GM12873 (cell line): ENCODE results near the gene ABHD14A.

Source experiments
- TF ChIP-seq, protein P1 (sequence below): IDR thresholded peaks from 2 replicates; pipeline ENCODE4 v1.5.1; 2012; ENCODE audit warnings: low read depth, mild to moderate bottlenecking, moderate library complexity, low read length, control low read depth; ENCODE audit not compliant: insufficient read depth; ENCODE audit errors: missing control alignments

Gene ABHD14A

DNA sequence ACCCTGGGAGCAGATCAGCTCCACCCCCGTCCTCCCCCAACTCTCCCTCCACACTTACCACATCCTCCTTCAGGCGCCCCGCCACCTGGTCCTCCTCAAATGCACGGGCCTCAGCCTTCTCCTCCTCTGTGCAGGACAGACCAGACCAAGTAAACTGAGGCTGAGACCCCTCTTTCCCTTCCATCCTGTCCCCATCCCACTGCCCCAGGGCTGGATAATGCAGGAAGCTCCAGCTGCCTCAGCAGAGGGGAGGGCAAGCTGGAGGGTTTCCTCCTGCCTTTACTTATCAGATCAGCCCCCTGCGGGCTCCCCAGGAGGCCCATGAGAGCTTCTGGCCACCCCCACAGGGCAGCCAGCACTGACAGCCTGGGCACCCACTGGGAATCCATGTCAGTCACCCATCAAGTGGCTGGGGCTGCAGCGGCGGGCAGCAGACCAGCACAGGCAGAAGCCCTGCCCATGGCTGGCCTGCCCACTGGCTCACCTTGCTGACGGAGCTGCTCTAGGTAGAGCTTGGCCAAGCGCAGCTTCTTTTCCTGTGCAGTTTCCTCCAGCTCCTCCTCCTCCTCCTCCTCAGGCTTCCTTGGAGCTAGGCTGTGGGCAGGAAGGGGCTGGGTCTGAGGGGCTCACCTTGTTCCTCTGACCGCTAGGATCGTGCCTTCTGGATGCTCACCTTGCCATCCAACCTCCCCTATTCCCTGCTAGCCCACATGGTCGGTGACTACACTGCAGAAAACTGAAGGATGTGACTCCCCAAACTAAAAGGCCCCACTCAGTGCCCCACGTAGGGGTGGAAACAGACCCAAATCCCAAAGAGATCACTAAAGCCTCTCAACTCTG lies 37.0 kb upstream of the ABHD14A start:
- TF ChIP-seq, protein P1, sequence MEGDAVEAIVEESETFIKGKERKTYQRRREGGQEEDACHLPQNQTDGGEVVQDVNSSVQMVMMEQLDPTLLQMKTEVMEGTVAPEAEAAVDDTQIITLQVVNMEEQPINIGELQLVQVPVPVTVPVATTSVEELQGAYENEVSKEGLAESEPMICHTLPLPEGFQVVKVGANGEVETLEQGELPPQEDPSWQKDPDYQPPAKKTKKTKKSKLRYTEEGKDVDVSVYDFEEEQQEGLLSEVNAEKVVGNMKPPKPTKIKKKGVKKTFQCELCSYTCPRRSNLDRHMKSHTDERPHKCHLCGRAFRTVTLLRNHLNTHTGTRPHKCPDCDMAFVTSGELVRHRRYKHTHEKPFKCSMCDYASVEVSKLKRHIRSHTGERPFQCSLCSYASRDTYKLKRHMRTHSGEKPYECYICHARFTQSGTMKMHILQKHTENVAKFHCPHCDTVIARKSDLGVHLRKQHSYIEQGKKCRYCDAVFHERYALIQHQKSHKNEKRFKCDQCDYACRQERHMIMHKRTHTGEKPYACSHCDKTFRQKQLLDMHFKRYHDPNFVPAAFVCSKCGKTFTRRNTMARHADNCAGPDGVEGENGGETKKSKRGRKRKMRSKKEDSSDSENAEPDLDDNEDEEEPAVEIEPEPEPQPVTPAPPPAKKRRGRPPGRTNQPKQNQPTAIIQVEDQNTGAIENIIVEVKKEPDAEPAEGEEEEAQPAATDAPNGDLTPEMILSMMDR = no peak

DNA sequence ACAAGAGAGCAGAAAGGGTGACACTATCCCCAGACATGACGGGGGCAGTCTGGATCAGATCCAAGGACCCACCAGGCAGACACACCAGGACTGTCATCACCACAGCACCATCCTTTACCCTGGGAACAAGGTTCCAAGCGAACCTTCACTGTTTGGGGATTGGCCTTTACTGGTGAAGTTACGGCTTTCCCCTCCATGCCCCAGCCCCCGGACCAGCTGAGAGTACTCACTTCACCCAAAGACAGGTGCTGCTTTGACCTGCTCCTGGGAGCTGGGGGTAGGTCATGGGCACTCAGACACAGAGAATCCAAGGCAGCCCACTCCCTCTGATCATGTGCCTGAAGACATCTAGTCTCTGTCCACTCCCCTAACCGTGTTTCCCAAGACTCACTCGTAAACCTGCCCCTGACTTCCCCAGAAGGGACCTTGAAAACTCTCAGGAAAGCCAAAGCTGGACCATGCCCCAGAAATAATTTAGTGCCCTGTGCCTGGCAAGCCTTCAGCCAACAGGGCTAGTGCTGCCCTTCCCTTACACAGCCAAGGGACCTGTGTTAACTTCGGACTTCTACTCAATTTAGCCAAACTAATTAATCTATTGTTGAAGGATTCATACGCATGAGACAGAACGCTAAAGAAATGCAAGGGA lies 36.0 kb upstream of the ABHD14A start:
- TF ChIP-seq, protein P1 = no peak

DNA sequence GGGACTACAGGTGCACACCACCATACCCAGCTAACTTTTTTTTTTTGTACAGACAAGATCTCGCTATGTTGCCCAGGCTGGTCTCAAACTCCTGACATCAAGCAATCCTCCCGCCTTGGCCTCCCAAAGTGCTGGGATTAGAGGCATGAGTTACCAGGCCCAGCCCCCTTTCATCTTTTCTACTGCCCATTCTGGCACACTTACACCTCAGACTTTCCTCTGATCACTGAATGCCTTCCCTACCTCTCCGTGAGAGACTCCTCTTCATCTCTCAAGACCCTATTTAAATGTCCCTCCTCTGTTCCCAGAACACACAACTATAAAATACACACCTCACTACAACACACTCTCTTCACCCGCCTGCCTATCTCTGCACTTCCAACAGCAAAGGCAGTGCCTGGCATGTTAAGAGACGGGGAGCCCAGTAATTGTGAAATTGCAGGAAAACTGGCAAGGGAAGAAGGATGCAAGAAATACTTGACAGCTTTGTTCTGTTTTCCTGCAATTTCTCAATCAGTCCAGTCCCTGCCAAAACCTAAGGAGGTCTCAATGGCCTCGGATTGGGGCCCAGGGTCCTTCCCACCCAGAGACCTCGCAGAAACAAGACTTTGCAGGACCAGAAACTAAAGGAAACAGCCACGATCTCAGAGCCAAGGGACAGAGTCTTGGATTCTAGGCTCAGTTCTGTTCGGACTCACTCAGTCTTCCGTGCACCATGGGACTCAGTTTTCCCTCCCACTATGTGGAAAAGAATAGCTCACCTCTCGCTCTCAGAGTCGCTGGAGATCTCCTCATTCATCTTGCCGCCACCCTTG lies 34.0 kb upstream of the ABHD14A start:
- TF ChIP-seq, protein P1 = no peak

DNA sequence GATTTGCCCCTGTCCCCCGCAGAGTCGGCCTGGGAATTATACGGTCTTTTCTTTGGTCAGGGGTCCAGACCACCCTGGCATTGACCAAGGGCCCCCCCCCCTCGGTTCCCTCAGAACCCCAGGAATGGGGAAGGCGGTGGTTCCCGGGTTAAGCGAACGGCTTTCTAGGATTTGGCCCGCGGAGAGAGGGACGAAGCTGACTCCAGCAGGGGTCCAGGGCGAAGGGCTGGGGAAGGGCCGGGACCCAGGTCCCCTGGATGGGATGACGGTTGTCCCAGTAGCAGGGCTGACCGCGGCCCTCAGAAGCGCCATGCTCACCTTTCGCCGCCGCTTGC lies 33.4 kb upstream of the ABHD14A start:
- TF ChIP-seq, protein P1 = no peak

DNA sequence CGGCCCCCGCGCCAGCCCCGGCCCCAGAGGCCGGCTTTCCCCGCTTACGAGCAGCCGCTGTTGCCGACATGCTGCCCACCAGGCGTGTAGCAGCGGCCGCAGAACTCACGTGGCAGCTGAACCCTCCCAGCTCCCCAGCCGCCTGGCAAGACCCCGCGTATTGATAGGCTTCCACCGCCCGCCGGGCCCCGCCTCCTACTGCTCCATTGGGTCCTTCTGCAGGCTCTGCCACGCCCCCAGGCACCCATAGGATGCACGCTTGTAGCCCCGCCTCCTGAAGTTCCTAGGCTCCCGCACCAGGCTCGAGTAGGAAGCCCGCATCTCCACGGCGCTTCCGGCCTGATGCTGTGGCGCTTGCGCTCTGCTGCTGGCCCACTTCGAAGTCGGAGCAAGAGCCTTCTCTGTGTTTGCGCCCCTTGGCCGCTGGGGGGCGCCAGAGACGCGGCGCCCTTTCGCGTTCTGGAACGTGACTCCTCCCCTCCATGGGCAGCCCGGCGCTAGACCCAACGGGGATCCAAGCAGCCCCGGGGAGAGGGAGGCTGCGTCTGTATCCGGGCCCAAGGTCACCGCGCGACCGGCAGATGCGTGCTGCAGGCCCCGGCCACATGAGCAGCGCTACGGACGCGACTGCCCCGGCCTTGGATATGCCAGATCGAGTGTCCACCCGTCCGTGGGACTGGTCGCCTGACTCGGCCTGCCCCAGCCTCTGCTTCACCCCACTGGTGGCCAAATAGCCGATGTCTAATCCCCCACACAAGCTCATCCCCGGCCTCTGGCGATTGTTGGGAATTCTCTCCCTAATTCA lies 32.9 kb upstream of the ABHD14A start, which contains the start of the genes PARP3 and RRP9:
Gene PARP3 (plus strand): TSS at position 566 of the 805 bp plus-strand sequence. CDS start 993 bp downstream, outside the sequence.
Gene RRP9 (minus strand): TSS at position 107 of the 805 bp plus-strand sequence. CDS start 37 bp downstream, at position 70.
- TF ChIP-seq, protein P1 = peak; percentile 98

DNA sequence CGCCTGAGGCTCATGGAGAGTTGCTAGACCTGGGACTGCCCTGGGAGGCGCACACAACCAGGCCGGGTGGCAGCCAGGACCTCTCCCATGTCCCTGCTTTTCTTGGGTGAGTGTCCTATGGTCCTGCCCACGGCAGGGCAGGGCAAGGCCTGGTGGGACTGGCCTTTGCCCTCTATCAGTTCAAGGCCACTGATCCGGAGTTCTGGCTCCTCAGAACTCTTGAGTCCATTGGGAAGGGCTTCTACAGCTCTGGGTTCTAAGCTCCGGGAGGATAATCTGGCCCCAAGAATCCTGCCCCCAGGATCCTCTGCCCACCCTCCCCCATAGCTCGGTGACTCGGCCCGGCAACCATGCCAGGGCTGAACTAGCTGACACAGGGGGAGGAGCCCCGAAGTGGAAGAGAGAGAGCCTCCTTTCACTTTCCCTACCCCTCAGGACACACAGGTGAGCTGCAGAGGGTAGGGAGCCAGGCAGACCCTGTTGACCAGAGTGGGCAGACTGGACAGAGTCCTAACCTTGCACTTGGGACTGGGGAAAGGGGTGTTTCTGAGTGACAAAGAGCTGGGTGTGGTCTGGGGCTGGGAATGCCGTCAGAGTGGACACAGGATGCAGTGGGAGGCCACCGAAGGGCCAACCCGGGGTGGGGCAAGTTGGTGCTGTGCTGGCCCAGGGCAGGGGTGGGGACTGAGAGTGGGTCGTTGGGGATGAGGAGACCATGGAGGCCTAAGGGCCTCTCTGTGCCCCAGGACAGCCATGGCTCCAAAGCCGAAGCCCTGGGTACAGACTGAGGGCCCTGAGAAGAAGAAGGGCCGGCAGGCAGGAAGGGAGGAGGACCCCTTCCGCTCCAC lies 32.0 kb upstream of the ABHD14A start:
- TF ChIP-seq, protein P1 = no peak
